Measurements from ENCODE around the gene TRAFD1.

The TRAFD1 gene

DNA sequence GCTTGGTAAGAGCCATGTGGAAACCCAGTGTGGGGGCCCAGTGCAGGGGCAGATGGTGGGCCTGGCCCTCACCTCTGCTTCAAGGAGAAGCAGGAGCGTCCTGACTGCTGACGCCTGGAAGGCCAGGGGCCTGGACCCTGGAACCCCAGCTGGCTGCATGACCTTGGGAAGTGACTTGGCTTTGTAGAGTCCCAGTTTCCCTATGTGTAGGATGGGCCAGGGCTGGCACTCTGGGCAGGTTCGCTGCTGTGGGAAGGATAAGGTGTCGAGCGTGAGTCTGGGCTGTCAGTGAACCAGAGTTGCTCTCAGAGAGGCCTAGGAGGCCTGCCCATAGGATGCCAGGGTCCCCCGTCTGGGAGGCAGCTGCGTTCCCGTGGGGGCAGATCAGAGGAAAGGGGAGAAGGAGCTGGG is 43.2 kb downstream of the TRAFD1 start:
- no peak overlapping the region for H3K27ac ChIP-seq
- TF ChIP-seq ZFX (IDR thresholded peaks at IDR 0.05; ENCODE audit: borderline replicate concordance): no peak
- TF ChIP-seq, protein P1, sequence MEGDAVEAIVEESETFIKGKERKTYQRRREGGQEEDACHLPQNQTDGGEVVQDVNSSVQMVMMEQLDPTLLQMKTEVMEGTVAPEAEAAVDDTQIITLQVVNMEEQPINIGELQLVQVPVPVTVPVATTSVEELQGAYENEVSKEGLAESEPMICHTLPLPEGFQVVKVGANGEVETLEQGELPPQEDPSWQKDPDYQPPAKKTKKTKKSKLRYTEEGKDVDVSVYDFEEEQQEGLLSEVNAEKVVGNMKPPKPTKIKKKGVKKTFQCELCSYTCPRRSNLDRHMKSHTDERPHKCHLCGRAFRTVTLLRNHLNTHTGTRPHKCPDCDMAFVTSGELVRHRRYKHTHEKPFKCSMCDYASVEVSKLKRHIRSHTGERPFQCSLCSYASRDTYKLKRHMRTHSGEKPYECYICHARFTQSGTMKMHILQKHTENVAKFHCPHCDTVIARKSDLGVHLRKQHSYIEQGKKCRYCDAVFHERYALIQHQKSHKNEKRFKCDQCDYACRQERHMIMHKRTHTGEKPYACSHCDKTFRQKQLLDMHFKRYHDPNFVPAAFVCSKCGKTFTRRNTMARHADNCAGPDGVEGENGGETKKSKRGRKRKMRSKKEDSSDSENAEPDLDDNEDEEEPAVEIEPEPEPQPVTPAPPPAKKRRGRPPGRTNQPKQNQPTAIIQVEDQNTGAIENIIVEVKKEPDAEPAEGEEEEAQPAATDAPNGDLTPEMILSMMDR (IDR thresholded peaks at IDR 0.05): no peak

DNA sequence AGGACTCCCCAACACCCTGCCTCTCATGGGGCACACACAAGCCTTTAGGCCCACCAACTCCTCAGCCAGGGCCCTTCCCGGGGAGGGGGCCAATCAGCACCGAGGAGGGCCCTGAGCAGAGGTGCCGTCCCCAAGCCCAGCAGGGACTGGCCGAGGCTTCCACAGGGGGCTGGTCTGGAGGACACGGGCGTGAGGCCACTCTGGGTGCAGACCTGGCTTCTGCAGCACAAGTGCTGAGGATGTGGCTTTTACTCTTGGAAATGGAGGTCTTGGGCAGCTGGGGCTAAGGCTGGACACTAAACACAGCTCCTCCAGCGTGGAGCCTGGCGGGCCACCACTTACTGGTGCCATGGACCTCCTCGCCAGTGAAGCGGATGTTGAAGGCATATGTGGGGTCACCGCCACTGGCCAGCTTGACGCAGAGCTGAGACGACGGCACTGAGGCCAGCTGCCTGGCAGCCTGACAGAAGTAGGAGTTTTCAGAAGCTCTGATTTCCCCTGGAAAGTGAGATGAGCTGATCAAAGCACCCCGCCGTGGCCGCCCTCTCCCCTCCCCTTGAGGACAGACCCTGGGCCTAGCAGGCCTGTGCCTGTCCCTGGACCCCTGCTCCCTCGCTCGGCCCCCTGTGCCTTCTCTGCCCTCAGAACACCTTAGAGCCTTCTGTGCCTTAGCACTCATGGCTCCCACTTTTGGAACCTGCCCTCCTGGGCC is 44.0 kb downstream of the TRAFD1 start:
- no peak for TF ChIP-seq ZFX (IDR thresholded peaks at IDR 0.05; ENCODE audit: borderline replicate concordance)
- H3K27ac ChIP-seq: no peak overlapping the region

DNA sequence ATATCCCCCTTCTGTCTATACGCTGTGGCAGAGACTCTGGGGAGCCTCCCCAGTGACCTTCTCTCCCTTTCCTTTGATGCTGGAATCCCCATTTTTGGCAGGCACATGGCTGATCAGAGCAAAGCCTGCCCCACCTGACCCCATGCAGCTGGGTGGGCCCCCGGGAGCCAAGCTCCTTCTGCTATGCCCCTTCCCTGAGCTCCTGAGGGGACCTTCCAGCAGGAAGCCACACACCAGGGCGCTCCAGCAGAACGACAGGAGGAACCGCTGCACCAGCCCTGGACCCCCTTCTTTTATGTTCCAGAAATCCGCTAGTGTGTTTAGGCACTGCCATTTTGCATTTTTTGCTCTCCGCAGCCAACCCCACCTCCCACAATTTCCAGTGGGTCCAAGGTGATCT is 44.6 kb downstream of the TRAFD1 start:
- H3K27ac ChIP-seq: no peak overlapping the region
- TF ChIP-seq ZFX (IDR thresholded peaks at IDR 0.05; ENCODE audit: borderline replicate concordance): no peak

DNA sequence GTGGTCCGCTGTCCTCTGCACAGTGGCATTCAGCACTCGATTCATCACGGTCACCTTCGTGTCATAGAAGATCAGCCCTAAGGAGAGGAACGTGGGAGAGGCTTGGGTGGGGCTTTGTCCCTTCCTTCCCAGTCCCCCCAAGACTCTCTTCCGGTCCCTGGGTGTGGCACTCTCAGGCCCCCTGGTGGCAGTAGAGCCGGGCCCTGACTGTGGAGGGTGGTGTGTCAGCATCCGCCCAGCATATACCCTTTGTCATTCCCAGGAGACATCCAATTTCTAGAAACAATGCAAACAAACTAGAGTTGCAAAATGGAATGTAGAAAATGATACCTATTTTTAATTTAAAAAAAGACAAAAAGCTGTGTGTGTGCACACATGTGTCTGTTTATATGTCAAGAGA is 45.0 kb downstream of the TRAFD1 start:
- TF ChIP-seq, protein P1 (IDR thresholded peaks at IDR 0.05): peak; percentile 69
- TF ChIP-seq ZFX (IDR thresholded peaks at IDR 0.05; ENCODE audit: borderline replicate concordance): no peak

DNA sequence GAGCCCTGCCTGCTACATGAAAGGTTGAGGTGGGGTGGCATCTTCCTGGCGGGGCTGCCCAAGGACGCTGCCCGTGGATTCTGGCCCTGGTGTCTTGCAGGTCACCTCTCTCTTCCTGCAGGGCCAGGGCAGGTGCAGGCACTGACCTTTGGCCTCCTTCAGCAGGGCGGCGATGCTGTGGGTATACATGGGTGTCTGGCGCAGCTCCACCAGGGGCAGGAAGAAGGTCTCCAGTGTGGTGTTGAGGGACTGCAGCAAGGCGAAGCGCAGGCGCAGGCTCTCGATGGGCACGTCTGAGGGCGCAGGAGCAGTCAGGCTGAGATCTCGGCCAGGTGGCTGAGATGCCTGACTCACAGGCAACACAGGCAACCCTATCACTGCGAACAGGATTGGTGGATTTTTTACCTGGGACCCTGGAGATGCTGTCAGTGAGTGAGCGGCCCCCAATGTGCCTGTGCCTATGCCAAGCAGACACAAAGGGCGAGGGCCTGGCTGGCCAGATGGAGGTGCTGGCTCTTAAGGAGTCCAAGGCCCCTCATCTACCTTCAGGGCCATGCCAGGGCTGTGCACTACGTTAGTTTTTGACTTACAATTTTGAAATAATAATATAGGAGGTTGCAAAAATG is 45.7 kb downstream of the TRAFD1 start:
- no peak overlapping the region for H3K27ac ChIP-seq
- no peak for TF ChIP-seq ZFX (IDR thresholded peaks at IDR 0.05; ENCODE audit: borderline replicate concordance)

More for the DNA sequence above, 45.0 kb downstream of the TRAFD1 start:
- no peak overlapping the region for H3K27ac ChIP-seq

DNA sequence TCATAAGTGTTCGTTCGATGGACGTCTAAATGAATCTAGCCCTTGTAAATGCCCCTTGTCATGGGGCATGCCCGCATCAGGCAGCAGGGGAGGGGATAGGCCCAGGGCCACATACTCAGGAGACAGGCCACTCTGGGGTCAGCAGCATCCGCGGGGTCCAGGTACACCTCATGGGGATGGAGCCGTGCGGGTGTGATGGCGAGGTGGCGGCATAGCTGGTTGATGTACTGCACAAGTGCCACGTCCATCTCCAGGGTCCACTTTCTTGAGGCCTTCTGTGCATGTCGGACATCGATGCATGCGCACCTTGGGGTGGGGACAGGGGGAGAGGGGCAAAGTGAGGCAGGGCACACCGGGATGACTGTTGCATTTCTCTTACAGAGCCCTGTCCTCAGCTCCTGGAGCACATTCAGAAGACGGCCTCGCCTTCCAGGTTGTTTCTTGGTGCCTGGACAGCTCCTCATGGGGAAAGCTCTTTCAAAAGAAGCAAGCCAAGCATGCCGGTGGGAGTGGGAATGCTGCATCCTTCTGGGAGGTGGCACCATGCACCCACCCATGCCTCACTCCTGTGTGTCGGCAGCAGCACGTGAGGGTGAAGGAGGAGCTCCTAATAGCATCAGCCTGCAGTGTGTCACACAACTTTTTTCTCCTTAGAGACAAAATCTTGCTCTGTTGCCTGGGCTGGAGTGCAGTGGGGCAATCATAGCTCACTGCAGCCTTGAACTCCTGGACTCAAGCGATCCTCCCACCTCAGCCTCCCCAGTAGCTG is 47.4 kb downstream of the TRAFD1 start:
- no peak overlapping the region for H3K27ac ChIP-seq
- TF ChIP-seq, protein P1 (IDR thresholded peaks at IDR 0.05): no peak
- no peak for TF ChIP-seq ZFX (IDR thresholded peaks at IDR 0.05; ENCODE audit: borderline replicate concordance)

DNA sequence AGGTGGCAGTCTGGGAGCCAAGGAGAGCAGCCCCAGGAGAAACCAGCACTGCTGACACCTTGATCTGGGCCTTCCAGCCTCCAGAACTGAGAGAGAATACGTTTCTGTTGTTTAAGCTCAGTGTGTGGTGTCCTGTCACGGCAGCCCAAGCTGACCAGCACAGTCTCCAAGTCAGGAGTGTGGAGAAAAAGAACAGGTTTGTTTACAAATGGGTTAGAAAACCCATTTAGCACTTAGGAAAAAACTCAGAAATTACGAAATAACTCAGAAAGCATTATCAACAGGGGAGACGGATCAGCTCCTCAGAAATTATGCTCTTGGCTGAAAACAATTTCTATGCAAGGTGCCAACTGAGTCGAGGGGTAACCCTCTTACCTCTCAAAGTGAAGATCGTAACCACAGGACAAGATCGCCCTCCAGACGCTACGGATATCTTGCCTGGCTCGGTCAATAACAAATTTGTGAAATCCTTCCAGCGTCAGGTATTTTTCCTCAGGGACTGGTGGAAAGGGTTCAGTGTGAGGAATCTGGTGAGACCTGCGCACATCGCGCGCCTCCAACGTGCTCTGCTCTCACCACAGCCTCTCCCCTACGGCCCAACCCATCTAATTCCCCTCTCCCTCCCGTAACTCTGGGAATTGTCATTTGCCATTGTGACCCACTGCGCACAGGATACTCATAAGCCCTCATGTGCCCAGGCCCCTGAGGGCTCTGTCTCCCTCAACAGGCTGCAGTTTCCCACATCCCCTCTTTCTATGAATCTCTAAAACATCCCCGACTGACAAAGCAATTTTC is 50.2 kb downstream of the TRAFD1 start:
- no peak for TF ChIP-seq ZFX (IDR thresholded peaks at IDR 0.05; ENCODE audit: borderline replicate concordance)
- TF ChIP-seq, protein P1 (IDR thresholded peaks at IDR 0.05): no peak
- H3K27ac ChIP-seq: no peak overlapping the region

- no peak overlapping the region for H3K27ac ChIP-seq
Observed at GRCh38 chr12:112176321-112177010, 51.1 kb downstream of the TRAFD1 start.

More at GRCh38 chr12:112176321-112177010, 51.1 kb downstream of the TRAFD1 start:
- TF ChIP-seq, protein P1 (IDR thresholded peaks at IDR 0.05): no peak
- TF ChIP-seq ZFX (IDR thresholded peaks at IDR 0.05; ENCODE audit: borderline replicate concordance): no peak
